ENCODE data around the gene NAP1L1.

NAP1L1 gene

DNA sequence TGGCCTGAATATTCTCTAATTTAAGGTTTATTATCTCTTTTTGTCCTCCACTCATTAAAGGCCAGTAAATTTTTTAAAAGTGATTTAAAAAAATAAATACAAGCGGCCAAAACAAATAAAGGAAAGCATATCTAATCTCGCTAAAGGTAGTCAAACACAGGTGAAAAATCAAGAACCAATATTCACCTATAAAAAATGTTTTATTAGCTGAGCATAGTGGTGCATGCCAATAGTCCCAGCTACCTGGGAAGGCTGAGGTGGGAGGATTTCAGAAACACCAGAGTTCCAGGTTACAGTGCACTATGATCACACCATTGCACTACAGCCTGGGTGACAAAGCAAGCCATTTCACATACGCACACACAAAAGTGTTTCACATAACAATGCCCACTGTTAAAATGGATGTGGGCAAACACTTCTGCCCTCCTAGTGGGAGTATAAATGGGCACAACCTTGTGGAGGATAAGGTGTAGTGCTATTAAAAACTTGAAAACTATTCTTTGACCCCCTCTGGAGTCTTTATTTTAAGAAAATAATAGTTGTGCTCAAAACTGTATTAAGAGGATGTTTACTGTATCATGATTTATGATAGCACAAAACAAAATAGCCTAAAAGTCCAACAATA, 32.7 kb upstream of the NAP1L1 start:
- H3K4me3 ChIP-seq: no peak overlapping the region
- peak; percentile 1 for DNase-seq (ENCODE audit: low spot score)
- TF ChIP-seq, protein P1, sequence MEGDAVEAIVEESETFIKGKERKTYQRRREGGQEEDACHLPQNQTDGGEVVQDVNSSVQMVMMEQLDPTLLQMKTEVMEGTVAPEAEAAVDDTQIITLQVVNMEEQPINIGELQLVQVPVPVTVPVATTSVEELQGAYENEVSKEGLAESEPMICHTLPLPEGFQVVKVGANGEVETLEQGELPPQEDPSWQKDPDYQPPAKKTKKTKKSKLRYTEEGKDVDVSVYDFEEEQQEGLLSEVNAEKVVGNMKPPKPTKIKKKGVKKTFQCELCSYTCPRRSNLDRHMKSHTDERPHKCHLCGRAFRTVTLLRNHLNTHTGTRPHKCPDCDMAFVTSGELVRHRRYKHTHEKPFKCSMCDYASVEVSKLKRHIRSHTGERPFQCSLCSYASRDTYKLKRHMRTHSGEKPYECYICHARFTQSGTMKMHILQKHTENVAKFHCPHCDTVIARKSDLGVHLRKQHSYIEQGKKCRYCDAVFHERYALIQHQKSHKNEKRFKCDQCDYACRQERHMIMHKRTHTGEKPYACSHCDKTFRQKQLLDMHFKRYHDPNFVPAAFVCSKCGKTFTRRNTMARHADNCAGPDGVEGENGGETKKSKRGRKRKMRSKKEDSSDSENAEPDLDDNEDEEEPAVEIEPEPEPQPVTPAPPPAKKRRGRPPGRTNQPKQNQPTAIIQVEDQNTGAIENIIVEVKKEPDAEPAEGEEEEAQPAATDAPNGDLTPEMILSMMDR (IDR thresholded peaks at IDR 0.05): no peak
- H3K27ac ChIP-seq: no peak overlapping the region

DNA sequence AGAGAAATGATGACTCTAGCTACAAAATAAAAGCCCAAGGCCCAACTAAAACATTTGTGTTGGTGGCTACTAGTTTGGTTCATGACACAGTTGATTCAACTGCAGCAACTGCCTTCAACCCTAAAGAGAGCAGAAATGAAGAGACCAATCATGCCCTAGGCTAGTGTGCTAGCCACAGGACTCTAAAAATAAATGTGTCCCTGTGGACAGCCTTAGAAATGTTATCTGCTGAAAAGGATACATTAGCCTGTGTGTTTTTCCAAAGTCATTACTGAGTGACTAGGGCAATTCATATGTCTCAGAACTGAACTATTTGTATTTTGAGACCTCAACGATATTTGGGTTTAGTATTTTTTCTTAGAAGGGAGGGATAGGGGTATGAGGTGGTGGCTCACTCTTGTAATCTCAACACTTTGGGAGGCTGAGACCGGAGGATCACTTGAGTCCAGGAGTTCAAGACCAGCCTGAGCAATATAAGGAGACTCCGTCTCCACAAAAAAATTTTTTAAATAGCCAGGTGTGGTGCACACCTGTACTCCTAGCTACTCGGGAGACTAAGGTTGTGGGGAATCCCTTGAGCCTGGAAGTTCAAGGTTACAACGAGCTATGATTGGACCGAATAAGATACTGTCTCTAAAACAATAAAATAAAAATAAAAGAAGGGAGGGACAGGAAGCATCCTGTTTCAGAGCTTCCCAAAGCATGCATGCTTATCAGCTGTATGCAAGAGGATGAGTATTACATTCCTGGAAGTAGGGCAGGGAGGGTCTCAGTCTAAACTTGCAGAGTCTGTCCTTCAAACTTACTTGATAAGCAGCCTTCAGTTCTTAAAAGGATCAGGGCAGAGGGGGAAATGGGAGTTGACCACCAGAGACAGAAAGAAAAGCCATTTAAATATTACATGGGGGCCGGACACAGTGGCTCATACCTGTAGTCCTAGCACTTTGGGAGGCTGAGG, 29.6 kb upstream of the NAP1L1 start:
- no peak for DNase-seq (ENCODE audit: low spot score)

DNA sequence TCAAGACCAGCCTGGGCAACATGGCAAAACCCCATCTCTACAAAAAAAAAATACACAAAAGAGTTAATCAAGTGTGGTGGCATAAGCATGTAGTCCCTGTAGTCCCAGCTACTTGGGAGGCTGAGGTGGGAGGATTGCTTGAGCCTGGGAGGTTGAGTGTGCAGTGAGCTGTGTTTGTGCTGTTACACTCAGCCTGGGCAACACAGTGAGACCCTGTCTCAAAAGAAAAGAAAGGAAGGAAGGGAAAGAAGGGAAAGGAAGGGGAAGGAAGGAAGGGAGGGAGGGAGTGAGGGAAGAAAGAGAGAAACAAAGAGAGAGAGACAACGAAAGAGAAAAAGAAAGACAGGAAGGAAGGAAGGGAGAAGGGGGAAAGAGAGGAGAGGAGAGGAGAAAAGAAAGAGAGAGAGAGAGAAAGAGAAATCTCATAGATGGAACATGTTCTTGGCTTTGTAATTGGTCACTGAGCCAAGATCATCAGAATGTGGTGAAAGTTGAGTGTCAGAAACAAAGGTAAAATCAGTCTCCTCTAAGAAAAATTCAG, 26.8 kb upstream of the NAP1L1 start:
- Histone ChIP-seq H3K27ac (no peak overlapping the region), H3K4me3 (no peak overlapping the region)
- no peak for DNase-seq (ENCODE audit: low spot score)
- TF ChIP-seq, protein P1 (IDR thresholded peaks at IDR 0.05): no peak

More for the DNA sequence above, 29.6 kb upstream of the NAP1L1 start:
- Histone ChIP-seq H3K4me3 (no peak overlapping the region), H3K27ac (no peak overlapping the region)
- TF ChIP-seq, protein P1 (IDR thresholded peaks at IDR 0.05): no peak

DNA sequence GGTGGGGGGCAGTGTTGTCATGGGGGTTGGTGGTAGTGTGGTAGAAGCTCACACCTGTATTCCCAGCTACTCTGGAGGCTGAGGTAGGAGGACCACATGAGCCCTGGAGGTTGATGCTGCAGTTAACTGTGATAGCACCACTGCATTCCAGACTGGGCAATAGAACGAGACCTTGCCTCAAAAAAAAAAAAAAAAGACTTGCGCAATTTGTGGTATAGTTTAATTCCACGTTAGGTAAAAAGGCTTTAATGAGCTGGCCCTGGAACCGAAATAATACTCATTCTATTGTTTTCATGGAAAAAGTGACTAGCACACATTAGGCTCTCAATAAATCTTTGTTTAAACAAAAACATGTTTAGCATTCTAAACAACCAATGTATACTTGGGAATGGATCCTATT, 25.4 kb upstream of the NAP1L1 start:
- Histone ChIP-seq H3K27ac (no peak overlapping the region), H3K4me3 (no peak overlapping the region)
- DNase-seq (ENCODE audit: low spot score): no peak
- TF ChIP-seq, protein P1 (IDR thresholded peaks at IDR 0.05): no peak

DNA sequence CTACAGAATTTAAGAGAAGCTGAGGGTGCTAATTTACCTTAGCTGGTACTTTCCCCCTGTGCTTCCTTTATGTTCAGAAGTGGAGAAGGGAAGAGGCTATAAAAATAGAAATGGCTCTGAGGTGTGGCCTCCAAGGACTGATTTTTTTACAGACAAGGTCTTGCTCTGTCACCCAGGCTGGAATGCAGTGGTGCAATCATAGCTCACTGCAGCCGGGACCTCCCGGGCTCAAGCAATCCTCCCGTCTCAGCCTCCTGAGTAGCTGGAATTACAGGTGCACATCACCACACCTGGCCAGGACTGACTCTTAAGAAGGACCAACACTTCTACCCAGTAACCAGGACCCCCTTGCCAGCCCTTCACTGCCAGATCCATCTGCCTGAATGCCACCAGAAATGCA, 23.9 kb upstream of the NAP1L1 start:
- TF ChIP-seq, protein P1 (IDR thresholded peaks at IDR 0.05): no peak
- no peak for DNase-seq (ENCODE audit: low spot score)
- no peak overlapping the region for H3K27ac ChIP-seq

DNA sequence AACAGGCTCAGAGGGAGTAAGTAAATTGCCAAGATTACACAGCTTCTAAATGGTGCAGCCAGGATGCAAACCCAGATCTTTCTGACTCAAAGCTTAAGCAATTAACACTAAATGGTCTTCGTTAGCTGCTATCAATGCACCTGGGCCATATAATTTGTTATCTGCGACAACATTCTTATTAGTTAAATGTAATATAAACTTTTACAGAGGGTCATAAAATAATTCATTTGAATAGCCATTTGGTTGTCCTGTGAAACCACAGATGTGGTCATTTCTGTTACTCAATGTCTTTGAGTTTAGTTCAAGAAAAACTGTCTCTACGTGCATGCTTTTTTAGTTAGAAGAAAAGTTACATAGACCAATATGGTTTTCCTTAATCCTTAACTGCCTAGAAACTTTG, 22.1 kb upstream of the NAP1L1 start:
- TF ChIP-seq, protein P1 (IDR thresholded peaks at IDR 0.05): no peak
- H3K4me3 ChIP-seq: no peak overlapping the region
- H3K27ac ChIP-seq: no peak overlapping the region
- DNase-seq (ENCODE audit: low spot score): no peak

More for the DNA sequence above, 23.9 kb upstream of the NAP1L1 start:
- no peak overlapping the region for H3K4me3 ChIP-seq
